Fibroblast of gingiva (primary cell): Measurements from ENCODE around the gene ZNF254.
A peak's percentile ranks its signal among the peaks of the same experiment; 100 is the strongest.
"Not testable (repeated sequence)": the region's sequence is repeated elsewhere in the genome, so short reads cannot be mapped to it uniquely, and the experiment has no call there.

Experiments
- DNase-seq: peaks from one replicate; pipeline ENCODE4 v3.0.0-alpha.2; 2011; ENCODE audit warnings: low read depth

The ZNF254 gene

GRCh38 chr19:24072720-24073119 lies 14.3 kb upstream of the ZNF254 start:
- no peak for DNase-seq

DNA sequence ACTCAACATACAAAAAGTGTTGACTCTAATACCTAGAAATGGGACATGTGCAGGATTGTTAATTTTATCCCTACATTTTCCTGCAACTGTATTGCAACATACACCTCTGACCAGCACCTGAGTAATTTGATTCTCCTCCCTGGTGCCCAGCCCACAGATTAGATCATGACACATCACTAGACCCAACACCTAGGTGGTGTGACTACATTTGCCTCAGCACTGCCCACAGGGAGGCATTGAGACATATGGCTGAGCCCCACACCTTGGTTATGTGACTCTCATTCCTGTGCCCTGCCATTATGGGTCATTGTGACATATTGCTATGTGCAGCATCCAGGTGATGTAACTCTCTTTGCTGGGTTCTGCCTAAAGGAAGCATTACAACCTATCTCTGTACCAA lies 13.2 kb upstream of the ZNF254 start:
- DNase-seq: no peak

- DNase-seq: peak; percentile 61
Observed at GRCh38 chr19:24074720-24075454, 12.1 kb upstream of the ZNF254 start.

DNA sequence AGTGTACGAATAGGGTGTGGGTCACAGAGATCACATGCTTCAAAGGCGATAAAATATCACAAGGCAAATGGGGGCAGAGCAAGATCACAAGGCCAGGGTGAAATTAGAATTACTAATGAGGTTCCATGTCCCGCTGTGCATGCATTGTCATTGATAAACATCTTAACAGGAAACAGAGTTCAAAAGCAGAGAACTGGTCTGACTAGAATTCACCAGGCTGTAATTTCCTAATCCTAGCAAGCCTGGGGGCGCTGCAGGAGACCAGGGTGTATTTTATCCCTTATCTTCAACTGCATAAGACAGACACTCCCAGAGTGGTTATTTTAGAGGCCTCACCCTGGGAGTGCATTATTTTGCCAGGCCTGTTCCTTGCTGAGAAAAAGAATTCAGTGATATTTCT lies 11.5 kb upstream of the ZNF254 start:
- not testable (repeated sequence) for DNase-seq

GRCh38 chr19:24078680-24079079 lies 8.3 kb upstream of the ZNF254 start:
- DNase-seq: no peak

GRCh38 chr19:24081056-24081455 lies 5.9 kb upstream of the ZNF254 start:
- no peak for DNase-seq

DNA sequence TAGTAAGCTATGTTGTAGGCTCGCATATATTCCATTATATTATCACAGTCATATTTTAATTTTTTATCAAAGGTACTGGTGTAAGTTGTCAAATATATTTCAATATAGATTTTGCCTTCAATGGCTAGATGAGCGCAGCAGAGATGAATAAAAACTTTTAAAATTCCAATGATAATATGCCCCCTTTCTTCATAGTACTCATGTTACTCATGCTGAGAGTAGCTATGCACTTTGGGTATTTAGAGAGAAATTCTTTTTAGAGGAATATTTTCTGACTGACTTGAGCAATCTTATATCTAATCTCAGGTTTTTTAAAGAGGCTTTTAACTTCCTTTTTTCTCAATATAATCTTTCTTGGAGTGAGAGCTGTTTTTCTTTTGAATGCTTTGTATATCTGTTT lies 11.4 kb downstream of the ZNF254 start:
- no peak for DNase-seq

GRCh38 chr19:24099829-24100228 lies 12.8 kb downstream of the ZNF254 start:
- DNase-seq: peak; percentile 14

- not testable (repeated sequence) for DNase-seq
Observed at GRCh38 chr19:24100597-24100996, 13.6 kb downstream of the ZNF254 start.

GRCh38 chr19:24101459-24102115 lies 14.6 kb downstream of the ZNF254 start:
- DNase-seq: no peak

- no peak for DNase-seq
Observed at GRCh38 chr19:24127601-24128000, 40.6 kb downstream of the ZNF254 start.

GRCh38 chr19:24140099-24140498 lies 53.1 kb downstream of the ZNF254 start:
- DNase-seq: peak; percentile 43

GRCh38 chr19:24140591-24140990 lies 53.6 kb downstream of the ZNF254 start:
- DNase-seq: no peak

- no peak for DNase-seq
Observed at GRCh38 chr19:24141612-24142011, 54.6 kb downstream of the ZNF254 start.

DNA sequence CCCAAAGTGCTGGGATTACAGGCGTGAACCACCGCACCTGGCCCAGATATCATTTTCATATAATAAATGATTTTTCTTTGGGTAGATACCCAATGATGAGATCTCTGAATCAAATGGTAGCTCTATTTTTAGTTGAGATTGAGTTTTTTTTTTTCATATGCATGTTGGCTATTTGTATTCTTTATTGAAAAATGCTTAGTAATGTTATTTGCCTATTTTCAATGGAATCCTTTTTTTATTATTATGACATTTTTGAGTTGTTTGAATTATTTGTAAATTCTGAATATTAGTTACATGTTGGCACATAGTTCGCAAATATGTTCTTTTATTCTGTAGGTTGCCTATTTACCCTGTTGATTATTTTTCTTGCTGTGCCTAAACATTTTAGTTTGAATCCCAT lies 55.8 kb downstream of the ZNF254 start:
- no peak for DNase-seq

- no peak for DNase-seq
Observed at GRCh38 chr19:24159707-24160106, 72.7 kb downstream of the ZNF254 start.

- no peak for DNase-seq
Observed at GRCh38 chr19:24166055-24166454, 79.1 kb downstream of the ZNF254 start.

DNA sequence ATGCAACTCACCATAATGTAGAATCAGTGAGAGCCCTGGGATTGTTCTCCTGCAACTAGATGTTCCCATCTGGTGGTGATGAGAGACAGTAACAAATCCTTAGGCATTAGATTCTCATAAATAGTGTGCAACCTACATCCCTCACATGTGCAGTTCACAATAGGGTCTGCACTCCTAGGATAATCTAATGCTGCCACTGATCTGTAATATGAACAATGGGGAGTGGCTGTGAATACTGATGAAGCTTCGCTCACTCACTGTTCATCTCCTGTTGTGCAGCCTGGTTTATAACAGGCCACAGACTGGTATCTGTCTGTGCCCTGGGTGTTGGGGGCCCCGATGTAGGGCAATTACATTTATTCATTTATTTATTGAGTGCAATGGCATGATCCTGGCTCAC lies 86.9 kb downstream of the ZNF254 start:
- DNase-seq: no peak

- no peak for DNase-seq
Observed at GRCh38 chr19:24177686-24178085, 90.7 kb downstream of the ZNF254 start.

- DNase-seq: no peak
Observed at GRCh38 chr19:24178207-24178606, 91.2 kb downstream of the ZNF254 start.
